H1 (cell line): ENCODE measurements around the gene PRRX2. TPM values are rescaled to one million over a fixed set of nuclear protein-coding genes. Genes with fewer than 3 reads are reported as not detected.

Source experiments
- CTCF ChIA-PET: fragments of 300-600 bp; sonication (Branson Sonifier 250); formaldehyde crosslinking; loops from one replicate; lab custom pipeline; 2021; ENCODE audit not compliant: partially characterized antibody; lab: Charles Lee
- POLR2A ChIA-PET: fragments of 300-600 bp; sonication (Branson Sonifier 250); formaldehyde crosslinking; loops from one replicate; lab custom pipeline; 2021; ENCODE audit warnings: inconsistent platforms; ENCODE audit not compliant: partially characterized antibody; lab: Charles Lee
- DNase-seq, 2 experiments: peaks; one replicate each; pipeline versions ENCODE4 v3.0.0 to v3.0.0-alpha.2; 2010 to 2022; ENCODE audit warnings: low spot score in 2 of 2, low read depth in 1 of 2, mixed read lengths in 1 of 2
- FAIRE-seq: peaks from 2 replicates; lab custom pipeline; 2011; peaks lifted over from hg19 to GRCh38; lab: Jason Lieb, UNC
- H2AFZ ChIP-seq: 2 replicates; pipeline ENCODE4 v1.8.1; 2012; ENCODE audit warnings: low read length, inconsistent platforms
- H2AK5ac ChIP-seq: 2 replicates; pipeline ENCODE4 v1.6.1; 2013; ENCODE audit warnings: low read depth, low read length
- H2BK120ac ChIP-seq: replicated peaks from 2 replicates; pipeline ENCODE3; 2013; ENCODE audit warnings: low read depth, low read length, inconsistent platforms
- H2BK12ac ChIP-seq: 2 replicates; pipeline ENCODE4 v1.6.1; 2013; ENCODE audit warnings: low read depth, low read length
- H2BK15ac ChIP-seq: 2 replicates; pipeline ENCODE4 v1.6.1; 2013; ENCODE audit warnings: low read length
- H2BK20ac ChIP-seq: 2 replicates; pipeline ENCODE4 v1.6.1; 2013; ENCODE audit warnings: low read length
- H2BK5ac ChIP-seq: 2 replicates; pipeline ENCODE4 v1.6.1; 2013; ENCODE audit warnings: low read depth, low read length
- H3K14ac ChIP-seq: 2 replicates; pipeline ENCODE4 v1.6.1; 2013; ENCODE audit warnings: inconsistent platforms; ENCODE audit not compliant: insufficient read length
- H3K18ac ChIP-seq: 2 replicates; pipeline ENCODE4 v1.6.1; 2013; ENCODE audit warnings: low read length; ENCODE audit errors: extremely low read depth
- H3K23ac ChIP-seq: 2 replicates; pipeline ENCODE4 v1.6.1; 2013; ENCODE audit warnings: inconsistent platforms; ENCODE audit not compliant: insufficient read length
- H3K23me2 ChIP-seq: 2 replicates; pipeline ENCODE4 v1.6.1; 2013; ENCODE audit warnings: low read depth, low read length
- H3K27ac ChIP-seq: 2 replicates; pipeline ENCODE4 v1.6.1; 2011; ENCODE audit warnings: low read depth, low read length, inconsistent platforms
- H3K27me3 ChIP-seq, 4 experiments: replicated peaks in 1 of 4; 1 replicate in 1 of 4; 2 replicates in 3 of 4; pipeline versions ENCODE4 v1.6.1 to v1.8.1; 2011 to 2013; ENCODE audit warnings: low read length in 3 of 4, mild to moderate bottlenecking in 3 of 4, inconsistent platforms in 2 of 4, mixed read lengths in 2 of 4, moderate library complexity in 1 of 4; ENCODE audit not compliant: control insufficient read depth in 3 of 4, insufficient read depth in 3 of 4; ENCODE audit errors: extremely low read depth in 1 of 4
- H3K36me3 ChIP-seq, 4 experiments: 2 replicates each; pipeline versions ENCODE4 v1.6.1 to v1.8.1; 2011 to 2013; ENCODE audit warnings: mild to moderate bottlenecking in 4 of 4, low read length in 3 of 4, moderate library complexity in 2 of 4, control low read depth in 1 of 4, inconsistent platforms in 1 of 4; ENCODE audit not compliant: insufficient read depth in 4 of 4, control insufficient read depth in 2 of 4
- H3K4ac ChIP-seq: replicated peaks from 2 replicates; pipeline ENCODE3; 2013; ENCODE audit warnings: low read length, low read depth, mixed read lengths, inconsistent platforms; ENCODE audit not compliant: insufficient read length
- H3K4me1 ChIP-seq, 4 experiments: replicated peaks in 1 of 4; 1 replicate in 1 of 4; 2 replicates in 3 of 4; pipeline versions ENCODE4 v1.6.1 to v1.8.1; 2011 to 2013; ENCODE audit warnings: low read length in 3 of 4, inconsistent platforms in 2 of 4, mixed read lengths in 1 of 4; ENCODE audit not compliant: insufficient read depth in 4 of 4, control insufficient read depth in 3 of 4
- H3K4me2 ChIP-seq, 2 experiments: 2 replicates each; pipeline versions ENCODE4 v1.6.1 to v1.8.1; 2011 to 2013; ENCODE audit warnings: low read depth in 2 of 2, low read length in 2 of 2, control low read depth in 1 of 2, inconsistent platforms in 1 of 2, mild to moderate bottlenecking in 1 of 2; ENCODE audit not compliant: insufficient read depth in 1 of 2
- H3K4me3 ChIP-seq, 4 experiments: fragments of 200-600, 300-600 bp in 1 of 4; sonication (generic), shearing (Covaris generic), sonication (Bioruptor Twin) in 1 of 4; 2 replicates each; pipeline versions ENCODE4 v1.5.1 to v1.8.1; 2011 to 2016; ENCODE audit warnings: low read length in 4 of 4, low read depth in 3 of 4, control low read depth in 2 of 4, inconsistent platforms in 2 of 4, mild to moderate bottlenecking in 2 of 4, mixed read lengths in 1 of 4, moderate library complexity in 1 of 4; ENCODE audit not compliant: insufficient read depth in 2 of 4; ENCODE audit errors: extremely low read depth in 1 of 4
- H3K56ac ChIP-seq: replicated peaks from 2 replicates; pipeline ENCODE3; 2013; ENCODE audit warnings: low read depth, mild to moderate bottlenecking, mixed read lengths, low read length, inconsistent platforms; ENCODE audit not compliant: insufficient read length
- H3K79me1 ChIP-seq: 2 replicates; pipeline ENCODE4 v1.6.1; 2013; ENCODE audit warnings: low read depth, low read length, control low read depth
- H3K79me2 ChIP-seq, 2 experiments: 2 replicates each; pipeline versions ENCODE4 v1.6.1 to v1.8.1; 2012 to 2013; ENCODE audit warnings: low read length in 2 of 2, mild to moderate bottlenecking in 2 of 2, inconsistent platforms in 1 of 2; ENCODE audit not compliant: insufficient read depth in 2 of 2, control insufficient read depth in 1 of 2
- H3K9ac ChIP-seq, 4 experiments: replicated peaks in 1 of 4; 1 replicate in 1 of 4; 2 replicates in 3 of 4; pipeline versions ENCODE4 v1.6.1 to v1.8.1; 2011 to 2013; ENCODE audit warnings: low read depth in 3 of 4, low read length in 3 of 4, control low read depth in 2 of 4, mild to moderate bottlenecking in 2 of 4, moderate library complexity in 2 of 4, inconsistent platforms in 1 of 4; ENCODE audit errors: extremely low read depth in 1 of 4
- H3K9me3 ChIP-seq, 2 experiments: 2 replicates each; pipeline versions ENCODE4 v1.6.1 to v1.8.1; 2012 to 2013; ENCODE audit warnings: mild to moderate bottlenecking in 2 of 2, moderate library complexity in 2 of 2, control low read depth in 1 of 2, inconsistent platforms in 1 of 2, low read depth in 1 of 2, low read length in 1 of 2, mixed read lengths in 1 of 2; ENCODE audit not compliant: insufficient read depth in 2 of 2
- H4K20me1 ChIP-seq, 2 experiments: replicated peaks in 1 of 2; 2 replicates each; pipeline versions ENCODE3 to v1.8.1; 2011 to 2013; ENCODE audit warnings: inconsistent platforms in 2 of 2, low read length in 2 of 2, mild to moderate bottlenecking in 1 of 2; ENCODE audit not compliant: insufficient read depth in 2 of 2, control insufficient read depth in 1 of 2
- H4K5ac ChIP-seq: 2 replicates; pipeline ENCODE4 v1.6.1; 2013; ENCODE audit warnings: low read length, low read depth, mixed read lengths, inconsistent platforms; ENCODE audit not compliant: insufficient read length
- H4K8ac ChIP-seq: 2 replicates; pipeline ENCODE4 v1.8.0; 2013; ENCODE audit warnings: mild to moderate bottlenecking, moderate library complexity, low read length, inconsistent platforms; ENCODE audit not compliant: insufficient read depth; ENCODE audit errors: extremely low read depth
- H4K91ac ChIP-seq: replicated peaks from 2 replicates; pipeline ENCODE3; 2013; ENCODE audit warnings: low read length, mixed read lengths, inconsistent platforms; ENCODE audit not compliant: insufficient read length
- BACH1 ChIP-seq: IDR thresholded peaks from 2 replicates; pipeline ENCODE4 v1.6.1; 2012; ENCODE audit warnings: low read length, improper control_type of control experiment
- BCL11A ChIP-seq, 2 experiments: IDR thresholded peaks; one replicate each; pipeline ENCODE4 v1.6.1; 2011; ENCODE audit warnings: low read depth in 2 of 2, low read length in 2 of 2, mild to moderate bottlenecking in 2 of 2
- CHD1 ChIP-seq: IDR thresholded peaks from 2 replicates; pipeline ENCODE4 v1.6.1; 2012; ENCODE audit warnings: low read depth, low read length, improper control_type of control experiment
- CHD2 ChIP-seq: IDR thresholded peaks from 2 replicates; pipeline ENCODE4 v1.6.1; 2012; ENCODE audit warnings: low read length, improper control_type of control experiment
- CTCF ChIP-seq, 3 experiments: IDR thresholded peaks; 1 replicate in 2 of 3; 2 replicates in 1 of 3; pipeline versions ENCODE4 v1.5.1 to v1.6.1; 2011; ENCODE audit warnings: low read length in 3 of 3, mild to moderate bottlenecking in 3 of 3, inconsistent platforms in 2 of 3, low read depth in 1 of 3, moderate library complexity in 1 of 3; ENCODE audit not compliant: insufficient read depth in 1 of 3; ENCODE audit errors: control extremely low read depth in 1 of 3
- NANOG ChIP-seq: IDR thresholded peaks from 2 replicates; pipeline ENCODE4 v1.6.1; 2011; ENCODE audit warnings: low read length, low read depth, mild to moderate bottlenecking, inconsistent platforms; ENCODE audit not compliant: insufficient read depth, poor library complexity, severe bottlenecking
- POLR2A ChIP-seq, 2 experiments: IDR thresholded peaks; 1 replicate in 1 of 2; 2 replicates in 1 of 2; pipeline ENCODE4 v1.6.1; 2011; ENCODE audit warnings: low read depth in 2 of 2, low read length in 2 of 2, mild to moderate bottlenecking in 2 of 2; ENCODE audit errors: control extremely low read depth in 1 of 2
- RFX5 ChIP-seq: IDR thresholded peaks from 2 replicates; pipeline ENCODE4 v1.6.1; 2011; ENCODE audit warnings: low read depth, low read length, improper control_type of control experiment, borderline replicate concordance
- SUZ12 ChIP-seq: fragments of 200-600 bp; sonication (generic); IDR thresholded peaks from 2 replicates; pipeline ENCODE4 v1.6.1; 2012; ENCODE audit warnings: mild to moderate bottlenecking, inconsistent platforms, low read length, moderate library complexity, mixed read lengths
- TAF7 ChIP-seq: optimal IDR thresholded peaks from 2 replicates; pipeline ENCODE3; 2011; ENCODE audit warnings: low read depth, mild to moderate bottlenecking, inconsistent platforms, low read length, moderate library complexity, borderline replicate concordance
- TCF12 ChIP-seq: IDR thresholded peaks from 2 replicates; pipeline ENCODE4 v1.6.1; 2011; ENCODE audit warnings: low read depth, mild to moderate bottlenecking, low read length
- WGBS, 2 experiments: shearing (Covaris generic) in 1 of 2; methylation state at CpG; one replicate each; pipeline versions ENCODE4 v1.1.6 to v1.1.7; 2013 to 2015; ENCODE audit warnings: low lambda C conversion rate in 2 of 2, mixed read lengths in 2 of 2, inconsistent platforms in 1 of 2, low coverage in 1 of 2, missing lambda C conversion rate in 1 of 2; ENCODE audit not compliant: insufficient replicate concordance in 2 of 2, insufficient coverage in 1 of 2, insufficient read length in 1 of 2; ENCODE audit errors: extremely low coverage in 1 of 2, missing lambda C conversion rate in 1 of 2; 5-methylcytosine and 5-hydroxymethylcytosine counted together
- polyA plus RNA-seq, 7 experiments: library from polyadenylated mRNA; depleted of rRNA in 3 of 7; stranded (reverse) in 5 of 7; unstranded in 2 of 7; fragments of >200 nt in 5 of 7; fragments of 200-250 nt in 2 of 7; gene quantifications; 1 replicate in 5 of 7; 2 replicates in 1 of 7; 4 replicates in 1 of 7; pipeline versions ENCODE4 v1.2.1 to v1.2.3, GENCODE V29; 2011 to 2013; ENCODE audit warnings: missing spikeins in 2 of 7, mixed read lengths in 2 of 7
- total RNA-seq: library from RNA; stranded (reverse); fragmentation: NEBNext Ultra II Directional; extraction: Animal tissue kit (Norgen Biotek cat#: 25700); gene quantifications from 2 replicates; pipeline ENCODE4 v1.2.1, GENCODE V29; 2021

The PRRX2 gene
- total and polyA plus RNA-seq, 2 of the 8 experiments (the other 6 are each of a cell fraction or from before 2014, with no cell fraction given): 5.8 to 9.2 TPM

GRCh38 chr9:129746092-129746777 is 80.8 kb downstream of the PRRX2 start:
- POLR2A ChIA-PET: interaction anchor here (1.1 kb wide), 1 partner anchor 18 kb away, joined by 3 read pairs; no protein-coding TSS in a partner anchor
- H2AFZ ChIP-seq: no peak overlapping the region
- TF ChIP-seq TAF7 (no peak), BCL11A (IDR thresholded peaks at IDR 0.05; ENCODE audit: low read depth in 2 of 2, low read length in 2 of 2) (no peak), CHD2 (no peak), CHD1 (no peak), BACH1 (no peak), POLR2A (IDR thresholded peaks at IDR 0.05; ENCODE audit: control extremely low read depth in 1 of 2, low read depth in 2 of 2, low read length in 2 of 2) (no peak), RFX5 (no peak), SUZ12 (no peak), CTCF (IDR thresholded peaks at IDR 0.05; ENCODE audit: control extremely low read depth in 1 of 3, insufficient read depth in 1 of 3, low read depth in 1 of 3, low read length in 3 of 3) (no peak), NANOG (no peak), TCF12 (no peak)

More at GRCh38 chr9:129746092-129746777, 80.8 kb downstream of the PRRX2 start:
- Histone ChIP-seq H3K4me2 (no peak overlapping the region), H3K4me3 (no peak overlapping the region), H3K27me3 (no peaks in the 10 kb centered on the region), H2BK15ac (no peak overlapping the region), H2BK120ac (no peak overlapping the region), H3K4ac (no peak overlapping the region), H3K18ac (no peak overlapping the region), H4K8ac (no peak overlapping the region), H3K56ac (no peak overlapping the region), H4K5ac (no peak overlapping the region), H2BK20ac (no peak overlapping the region), H3K4me1 (no peaks in the 10 kb centered on the region), H3K23ac (no peak overlapping the region), H3K9ac (no peak overlapping the region), H3K14ac (no peak overlapping the region), H4K91ac (no peak overlapping the region), H4K20me1 (no peaks in the 10 kb centered on the region), H3K36me3 (no peaks in the 10 kb centered on the region), H2AK5ac (no peak overlapping the region), H3K23me2 (no peaks in the 10 kb centered on the region), H2BK5ac (no peak overlapping the region), H2BK12ac (no peak overlapping the region), H3K79me2 (no peaks in the 10 kb centered on the region), H3K27ac (no peak overlapping the region), H3K9me3 (no peaks in the 10 kb centered on the region), H3K79me1 (no peaks in the 10 kb centered on the region)
- FAIRE-seq: no peak
- CTCF ChIA-PET: interaction anchor here (0.7 to 11.5 kb wide), 10 partner anchors 9 to 55 kb away, joined by 3 to 168 read pairs (median 4); no protein-coding TSS in a partner anchor
- WGBS, 2 experiments: 81% methylated on average over 8 of the region's 9 CpGs; no CpG with 5 or more reads in 1 of the 2 experiments
- DNase-seq: no peak
